Posterior cingulate gyrus (tissue), 11 donors: ENCODE measurements around the gene BANK1.
"Not testable (repeated sequence)": the region's sequence is repeated elsewhere in the genome, so short reads cannot be mapped to it uniquely, and the experiment has no call there.

ENCODE experiments used
- DNase-seq, 10 donors: peaks; one replicate each; pipeline versions ENCODE4 v3.0.0 to v3.0.0-alpha.2; 2020 to 2021; ENCODE audit warnings: mixed read lengths in 3 of 10
- intact Hi-C: fragments of 100-400 bp; cut with DNase I; formaldehyde crosslinking; loops from one replicate; pipeline ENCODE4 v1.15.1; 2023

Gene BANK1

DNA sequence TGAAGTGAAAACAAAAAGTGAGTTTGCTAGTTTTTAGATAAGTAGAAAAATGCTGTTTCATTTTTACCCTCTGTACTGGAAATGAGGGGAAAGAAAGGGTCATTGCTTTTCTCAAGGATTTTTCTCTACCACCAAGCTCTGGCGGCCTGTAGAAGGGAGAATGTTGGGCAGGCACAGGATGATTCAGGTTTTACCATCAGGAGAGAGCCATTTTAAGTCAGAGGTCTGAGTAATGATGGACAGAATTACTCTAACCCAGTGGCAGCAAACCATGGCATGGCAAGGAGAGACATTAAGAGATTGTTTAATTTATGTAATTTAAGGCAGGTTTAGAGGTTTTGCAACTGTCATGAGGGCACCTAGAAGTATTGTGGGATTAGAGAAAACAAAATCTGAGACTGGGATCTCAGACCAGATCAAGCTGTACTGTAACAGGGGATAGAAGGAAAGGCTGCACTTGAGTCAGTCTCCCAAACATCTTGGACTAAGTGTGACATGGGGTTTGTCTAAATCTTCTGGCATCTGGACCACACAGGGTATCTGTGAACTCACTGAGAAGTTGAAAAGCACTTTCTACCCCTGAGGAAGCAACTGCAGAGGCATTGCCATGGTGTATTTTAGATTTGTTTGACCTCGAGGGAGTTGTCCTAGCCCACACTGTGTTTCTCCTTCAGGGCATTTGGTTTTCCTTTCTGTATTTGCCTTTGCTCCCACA, 81.6 kb downstream of the BANK1 start:
- no peak for DNase-seq
- intact Hi-C loops, result no loop called here

DNA sequence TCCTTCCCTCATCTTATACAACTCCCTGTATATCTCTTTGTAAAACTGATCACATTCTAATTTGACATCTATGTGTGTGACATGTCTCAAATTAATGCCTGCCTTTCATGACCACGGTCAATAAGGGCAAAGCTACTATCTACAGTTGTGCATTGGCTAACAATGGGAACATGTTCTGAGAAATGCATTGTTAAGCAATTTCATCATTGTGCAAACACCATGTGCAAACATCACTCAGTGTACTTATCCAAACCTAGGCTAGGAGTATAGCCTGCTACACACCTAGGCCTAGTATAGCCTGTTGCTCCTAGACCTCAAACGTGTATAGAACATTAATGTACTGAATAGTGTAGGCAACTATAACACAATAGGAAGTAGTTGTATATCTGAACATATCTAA, 95.0 kb downstream of the BANK1 start:
- DNase-seq, result no peak
- intact Hi-C loops, result no loop called here

DNA sequence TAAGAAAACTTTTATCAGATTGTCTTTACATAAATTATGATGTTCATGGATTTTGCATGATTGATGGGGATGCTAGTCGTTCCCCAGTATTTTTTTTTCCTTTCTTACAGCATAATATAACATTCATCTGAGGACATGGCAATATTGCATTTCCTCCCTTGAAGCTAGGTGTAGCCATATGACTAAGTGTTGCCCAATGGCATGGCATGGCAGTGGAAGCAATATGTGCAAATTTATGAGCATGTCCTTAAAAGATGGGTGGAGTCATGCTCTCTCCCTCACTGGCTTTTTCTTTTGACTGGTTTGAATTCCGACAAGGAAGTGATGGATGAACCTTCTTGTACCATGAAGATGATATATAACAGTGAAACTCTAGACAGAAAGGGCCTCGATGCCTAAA, 96.3 kb downstream of the BANK1 start:
- intact Hi-C loops, result no loop called here
- DNase-seq, result no peak

DNA sequence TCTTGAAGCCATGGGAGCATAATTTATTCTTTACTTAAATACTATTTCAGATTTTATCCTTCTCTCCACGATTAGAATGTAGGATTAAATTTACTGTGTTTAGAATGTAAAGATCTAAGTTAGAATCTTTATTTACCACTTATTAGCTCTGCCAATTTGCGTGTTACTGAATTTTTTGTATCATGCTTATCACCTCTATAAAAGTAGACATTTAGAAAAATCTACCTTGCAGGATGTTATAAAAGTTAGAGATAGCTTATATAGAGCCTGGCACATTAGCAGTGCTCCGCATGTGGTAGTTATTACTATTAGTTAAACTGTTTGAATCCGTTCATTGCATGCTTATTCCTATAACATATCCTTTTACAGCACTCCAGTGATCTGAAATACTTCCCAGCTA, 97.9 kb downstream of the BANK1 start:
- intact Hi-C loops, result no loop called here

DNA sequence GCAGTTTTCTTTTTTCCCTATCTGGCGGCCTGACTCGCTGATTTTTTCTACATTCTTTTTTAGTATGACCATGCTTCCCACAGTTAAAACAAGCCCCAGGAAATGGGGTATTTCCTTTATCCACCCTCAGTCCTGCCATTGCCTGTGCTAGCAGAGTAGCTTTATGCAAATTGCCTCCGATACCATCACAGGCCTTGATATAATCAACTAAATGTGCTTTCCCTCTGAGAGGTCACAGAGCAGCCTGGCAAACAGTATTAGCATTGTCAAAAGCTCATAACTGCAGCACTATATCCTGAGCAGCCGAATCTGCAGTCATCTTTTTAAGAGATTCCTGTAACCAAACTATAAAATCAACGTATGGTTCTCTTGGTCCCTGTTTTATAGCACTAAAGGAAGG, 115.0 kb downstream of the BANK1 start:
- intact Hi-C loops, DNase-seq: not testable (repeated sequence)

More for the DNA sequence above, 97.9 kb downstream of the BANK1 start:
- no peak for DNase-seq

DNA sequence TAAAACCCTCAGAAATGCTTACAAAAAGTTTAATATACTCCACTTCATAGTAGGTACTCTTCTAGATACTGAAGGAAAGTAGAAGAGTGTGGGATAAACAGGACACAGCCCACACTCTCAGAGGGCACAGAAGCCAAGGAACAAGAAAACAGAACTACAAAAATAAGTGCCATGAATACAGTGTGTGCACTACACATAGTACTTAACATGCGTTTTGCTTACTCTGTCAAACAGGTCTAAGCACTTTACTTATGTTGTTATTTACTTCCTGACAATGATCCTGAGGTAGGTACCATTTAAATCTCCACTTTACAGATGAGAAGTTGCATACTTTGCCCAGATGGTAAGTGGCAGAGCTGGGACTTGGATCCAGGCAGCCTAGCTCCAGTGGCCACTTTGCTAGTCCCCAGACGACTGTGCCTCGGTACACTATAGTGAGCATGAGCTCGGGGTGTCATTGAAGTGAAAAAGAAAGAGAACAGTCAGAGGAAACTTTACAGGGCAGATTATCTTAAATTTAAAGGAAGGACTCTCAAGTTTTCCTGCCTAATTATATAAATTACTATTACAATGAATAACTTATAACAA, 120.3 kb downstream of the BANK1 start:
- intact Hi-C loops, result no loop called here
- DNase-seq, result no peak

DNA sequence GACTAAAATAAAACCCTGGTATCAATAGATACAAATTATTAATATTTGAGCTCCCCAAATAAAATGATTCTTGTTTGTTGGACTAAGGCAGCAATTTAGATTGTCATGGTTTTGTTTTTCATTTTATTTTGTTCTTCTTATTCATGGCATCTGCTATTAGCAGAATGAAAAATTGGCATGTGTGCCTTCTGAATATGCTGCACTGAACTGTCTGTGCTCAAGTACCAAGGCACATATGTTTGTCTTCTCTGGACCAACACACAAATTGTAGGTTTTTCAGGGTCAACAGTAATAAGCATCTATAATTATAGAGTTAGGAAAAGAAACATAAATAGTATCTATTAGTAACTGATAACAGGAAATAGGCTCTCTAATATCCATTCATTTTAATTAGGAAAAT, 121.1 kb downstream of the BANK1 start:
- intact Hi-C loops, result no loop called here

DNA sequence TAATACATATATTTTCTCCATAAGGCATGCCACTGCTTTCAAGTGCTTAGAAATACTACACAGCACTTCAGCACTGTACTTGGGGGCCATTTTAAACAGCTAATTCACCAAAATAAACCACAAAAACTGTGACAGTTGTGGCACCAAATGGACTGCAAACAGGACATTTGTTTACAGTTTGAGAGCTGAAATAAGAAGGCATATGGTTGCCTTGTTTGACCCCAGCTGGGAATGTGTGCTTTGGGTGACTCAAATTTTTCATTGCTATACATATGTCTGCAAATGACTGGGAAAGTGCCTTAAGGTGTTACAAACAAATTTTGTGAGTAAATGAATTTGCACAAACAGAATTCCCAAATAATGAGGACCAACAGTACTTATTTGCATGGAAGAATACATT, 124.2 kb downstream of the BANK1 start:
- intact Hi-C loops, result no loop called here
- no peak for DNase-seq

More for the DNA sequence above, 121.1 kb downstream of the BANK1 start:
- DNase-seq, result no peak

DNA sequence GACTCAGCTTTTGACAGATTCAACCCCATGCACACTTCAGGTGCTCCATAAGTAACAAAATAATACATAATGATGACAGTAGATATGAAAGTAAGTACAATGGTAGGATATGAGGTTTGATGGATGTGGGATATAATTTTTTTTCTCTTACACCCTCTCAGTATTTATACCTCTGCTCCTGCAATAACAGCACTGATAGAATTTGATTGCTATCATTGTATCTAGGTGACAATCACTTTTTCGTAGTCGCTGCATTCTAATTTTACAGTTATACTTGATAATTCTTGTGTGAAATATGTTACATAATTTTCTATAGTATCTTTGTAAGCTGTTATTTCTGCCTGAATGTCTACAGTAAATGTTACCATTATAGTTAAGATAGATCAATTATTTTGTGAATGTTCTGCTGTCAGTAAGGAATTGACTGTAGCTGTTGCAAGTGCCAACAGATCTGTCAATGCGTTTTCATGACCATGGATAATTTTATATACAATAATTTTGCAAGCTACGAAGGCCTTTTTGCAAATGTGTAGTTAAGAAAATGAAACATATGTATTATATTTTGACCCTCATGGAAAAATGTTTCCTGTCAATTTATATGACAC, 128.9 kb downstream of the BANK1 start:
- intact Hi-C loops, result no loop called here
- no peak for DNase-seq

DNA sequence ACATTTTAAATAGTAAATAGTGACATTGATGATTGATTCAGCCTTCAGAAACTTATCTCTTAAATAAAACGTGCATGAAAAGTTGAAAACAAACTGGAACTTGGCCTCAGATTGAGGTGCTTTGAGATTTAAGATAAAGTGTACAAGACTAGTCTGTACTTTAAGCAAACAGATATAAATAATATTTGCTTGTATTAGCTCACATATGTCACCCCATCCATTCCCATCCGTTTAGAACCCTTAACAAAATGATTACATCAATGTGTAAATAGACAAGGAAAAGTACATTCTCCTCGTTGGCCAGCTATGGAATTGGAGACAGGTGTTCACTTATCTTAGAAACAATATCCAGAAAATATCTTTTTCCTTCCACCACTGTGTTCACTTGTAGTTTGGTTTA, 130.8 kb downstream of the BANK1 start:
- intact Hi-C loops, result no loop called here
- DNase-seq, result no peak

DNA sequence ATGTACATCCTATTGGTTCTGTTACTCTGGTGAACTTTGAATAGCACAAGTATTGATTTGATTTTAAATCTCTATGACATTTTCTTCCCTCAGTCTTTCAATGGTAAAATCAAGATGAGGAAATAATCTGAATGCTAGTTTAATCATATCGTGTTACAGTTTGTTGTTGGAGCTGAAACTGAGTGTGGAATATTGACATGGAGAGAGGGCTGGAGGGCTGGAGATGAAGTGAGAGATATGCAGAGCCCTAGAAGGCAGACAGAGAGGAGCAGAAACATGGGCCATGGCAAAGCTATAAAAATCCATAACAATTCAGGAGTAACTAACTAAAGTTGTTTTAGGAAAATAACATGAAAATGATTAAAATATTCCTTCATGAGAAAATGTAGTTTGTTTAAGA, 141.1 kb downstream of the BANK1 start:
- intact Hi-C loops, result no loop called here
- no peak for DNase-seq

DNA sequence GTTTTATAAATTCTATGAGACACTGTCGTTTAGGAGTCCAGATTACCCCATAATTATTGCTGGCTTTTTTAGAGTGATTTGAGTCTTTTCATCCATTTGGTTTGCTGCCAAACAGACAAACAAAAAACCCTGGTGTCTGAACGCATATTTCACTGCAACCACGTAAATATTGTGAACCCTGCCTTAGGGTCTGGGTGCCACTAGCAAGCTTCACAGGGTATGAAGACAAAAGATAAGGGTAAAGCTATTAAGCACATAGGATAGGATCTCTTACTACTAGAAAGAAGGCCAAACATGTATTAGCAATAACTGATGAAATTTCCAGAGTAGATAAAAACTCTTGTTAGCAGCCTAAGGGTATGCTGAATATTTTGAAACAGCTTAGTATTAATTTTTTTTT, 143.3 kb downstream of the BANK1 start:
- intact Hi-C loops, result no loop called here
- DNase-seq, result no peak

DNA sequence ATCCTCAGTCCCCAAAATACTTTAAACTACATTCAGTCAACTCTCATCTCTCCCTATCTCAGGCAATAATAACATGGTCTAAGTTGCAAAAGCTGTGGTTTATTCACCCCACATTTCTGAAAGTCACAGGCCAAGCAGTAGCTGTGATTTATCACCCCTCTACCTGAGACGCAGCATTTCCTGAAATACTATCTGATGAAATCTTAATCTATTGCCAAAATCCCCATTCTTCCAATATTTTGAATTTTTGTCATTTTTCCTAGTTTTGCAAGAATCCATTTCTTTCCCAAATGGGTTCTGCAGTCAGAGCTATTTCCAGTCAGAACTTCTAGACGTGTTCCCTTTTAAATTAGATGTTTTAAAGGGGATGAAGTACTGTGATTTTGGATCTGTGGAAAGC, 148.3 kb downstream of the BANK1 start:
- DNase-seq, result no peak
- intact Hi-C loops, result no loop called here

DNA sequence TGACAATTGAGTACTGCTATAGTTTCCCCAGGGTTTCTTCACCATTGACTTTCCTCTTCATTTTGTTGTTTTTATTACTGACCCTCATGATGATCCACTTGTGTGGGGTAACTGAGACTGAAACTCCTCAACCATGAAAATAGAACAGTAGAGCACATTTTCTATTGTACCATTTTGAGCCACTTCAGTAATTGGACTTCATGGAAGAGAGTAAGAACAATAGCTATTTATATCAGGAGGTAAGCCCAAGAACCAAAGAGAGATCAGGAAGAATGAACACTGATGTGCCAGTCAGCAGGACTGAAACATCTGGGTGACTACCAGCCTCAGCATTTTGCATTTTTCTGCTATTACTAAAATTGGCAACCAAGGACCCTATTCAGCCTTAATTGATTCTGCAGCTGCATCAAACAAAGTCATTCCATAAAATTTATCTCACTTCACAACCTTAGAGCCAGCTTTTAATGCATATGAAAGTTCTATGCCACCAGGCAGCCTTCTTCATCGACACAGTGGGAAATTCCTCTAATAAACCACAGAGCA, 151.4 kb downstream of the BANK1 start:
- DNase-seq, result no peak
- intact Hi-C loops, result no loop called here

DNA sequence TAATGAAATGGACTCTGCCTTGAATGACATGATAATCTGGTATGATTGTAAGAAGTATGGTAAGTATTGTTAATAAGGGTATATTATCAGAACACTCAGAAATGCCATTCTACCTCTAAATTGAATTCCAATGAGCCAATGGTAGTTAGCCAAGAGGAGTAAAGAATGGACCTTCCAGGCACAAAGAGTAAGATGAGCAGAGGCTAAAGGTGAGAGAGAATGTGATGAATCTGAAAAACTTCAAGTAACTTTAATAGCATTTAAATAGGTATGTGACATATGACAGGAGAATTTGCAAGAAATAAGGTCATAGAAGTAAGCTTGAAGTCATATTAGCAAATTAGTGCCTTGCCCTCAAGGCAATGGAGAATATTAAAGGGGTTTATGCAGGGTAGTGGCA, 152.4 kb downstream of the BANK1 start:
- DNase-seq, result no peak
- intact Hi-C loops, result no loop called here

DNA sequence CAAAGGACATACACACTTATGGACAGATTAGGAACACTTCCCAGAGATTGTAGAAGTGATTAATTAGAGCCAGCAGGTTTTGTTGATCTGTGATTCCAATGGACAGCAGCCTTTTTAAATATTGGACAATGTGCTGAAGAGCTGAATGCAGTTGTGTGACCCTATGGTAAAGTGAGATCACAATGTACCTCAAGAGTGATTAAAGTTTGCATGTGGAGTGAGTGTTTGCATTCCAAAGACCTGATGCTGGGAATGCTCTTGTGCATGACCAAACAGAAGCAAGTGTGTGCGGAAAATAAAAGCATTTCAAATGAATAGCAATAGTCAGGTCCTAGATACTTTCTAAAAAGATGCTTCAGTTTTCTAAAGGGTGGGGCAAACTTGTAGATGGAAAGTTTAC, 154.1 kb downstream of the BANK1 start:
- intact Hi-C loops, result no loop called here

DNA sequence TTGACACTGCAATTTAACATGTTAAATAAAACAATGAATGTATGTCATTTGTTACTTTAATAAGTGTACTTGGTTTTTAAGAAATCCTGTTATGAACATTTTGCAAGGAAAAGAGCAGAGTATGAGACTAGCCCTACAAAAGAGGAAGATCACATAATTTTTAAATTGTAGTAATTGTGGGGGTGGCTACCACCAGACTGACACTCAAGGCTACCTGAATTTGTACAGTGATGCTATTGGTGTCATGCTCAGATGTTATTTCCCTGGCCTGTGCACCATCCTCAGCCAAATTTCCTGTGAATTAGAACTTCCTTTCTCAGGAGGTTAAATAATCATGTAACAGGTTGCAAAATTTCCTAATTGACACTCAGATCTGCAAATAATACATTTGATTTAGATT, 157.5 kb downstream of the BANK1 start:
- DNase-seq, result no peak
- intact Hi-C loops, result no loop called here

More for the DNA sequence above, 154.1 kb downstream of the BANK1 start:
- no peak for DNase-seq

DNA sequence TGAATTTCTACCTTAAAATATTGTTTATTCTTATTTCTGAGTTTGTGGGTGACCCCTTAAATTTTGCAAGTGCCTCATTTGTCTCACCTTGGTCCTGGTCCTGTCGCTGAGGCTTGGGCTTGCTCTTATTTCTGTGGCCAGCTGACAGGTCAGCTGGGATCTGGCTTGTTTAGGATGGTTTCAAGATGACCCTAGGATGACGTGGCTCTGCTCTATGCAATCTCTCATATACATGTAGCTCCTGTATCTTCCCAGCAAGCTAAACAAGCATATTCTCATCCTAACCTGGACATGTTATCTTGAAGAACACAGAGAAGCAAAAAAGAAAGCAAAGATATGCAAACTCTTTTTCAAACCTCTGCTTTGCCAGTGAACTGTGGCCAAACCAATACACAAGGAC, 158.4 kb downstream of the BANK1 start:
- DNase-seq, result peak in 1 of 10 donors; percentile 42
- intact Hi-C loops, result no loop called here

DNA sequence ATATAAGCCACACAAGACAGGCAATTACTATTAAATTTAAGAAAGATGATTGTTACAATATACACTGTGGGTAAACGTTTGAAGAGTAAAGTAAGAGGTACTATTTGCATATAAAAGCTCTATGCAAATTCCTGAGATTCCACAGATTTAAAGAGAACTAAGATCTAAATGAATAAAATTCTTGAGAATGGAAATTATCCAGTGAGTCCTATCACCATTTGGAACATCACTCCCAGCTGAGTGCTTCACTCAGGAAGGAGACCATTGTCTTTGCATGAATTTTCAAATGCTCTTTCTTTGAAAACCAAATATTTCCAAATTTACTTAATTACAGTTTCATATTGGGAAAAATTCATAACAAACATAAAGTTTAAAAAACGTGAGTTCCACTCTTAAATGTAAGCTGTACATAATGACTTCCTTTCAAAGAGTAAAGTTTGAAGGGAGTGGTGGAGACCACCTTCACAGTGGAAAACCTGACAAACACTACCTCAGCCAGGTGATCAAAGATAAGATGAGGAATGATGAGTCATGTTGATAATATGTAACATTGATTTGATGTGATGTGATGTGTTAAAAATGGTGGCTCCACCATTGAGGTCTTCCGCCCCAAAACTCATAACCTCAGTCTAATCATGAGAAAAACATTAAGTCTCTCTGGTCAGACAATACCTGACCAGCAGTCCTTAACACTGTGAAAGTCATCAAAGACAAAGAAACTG, 159.9 kb downstream of the BANK1 start:
- intact Hi-C loops, result no loop called here

DNA sequence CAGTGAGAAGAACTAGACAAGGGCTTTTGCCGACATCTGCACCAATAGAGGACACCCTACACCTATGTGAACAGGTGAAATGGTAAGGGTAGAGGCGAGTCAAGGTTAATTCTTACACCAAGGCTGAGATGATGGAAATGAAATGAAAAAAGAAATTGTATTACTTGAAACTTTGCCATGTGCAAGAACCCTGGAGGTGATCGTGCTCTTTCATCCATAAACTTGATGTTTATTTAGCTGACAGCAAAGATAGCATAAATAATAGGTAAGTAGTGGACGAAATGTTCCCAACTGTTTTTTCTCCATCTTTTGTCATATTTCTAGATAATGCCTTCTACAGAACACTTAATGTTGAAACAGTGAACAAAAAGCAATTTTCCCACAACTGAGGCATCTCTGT, 162.5 kb downstream of the BANK1 start:
- no peak for DNase-seq
- intact Hi-C loops, result no loop called here

More for the DNA sequence above, 159.9 kb downstream of the BANK1 start:
- DNase-seq, result no peak

DNA sequence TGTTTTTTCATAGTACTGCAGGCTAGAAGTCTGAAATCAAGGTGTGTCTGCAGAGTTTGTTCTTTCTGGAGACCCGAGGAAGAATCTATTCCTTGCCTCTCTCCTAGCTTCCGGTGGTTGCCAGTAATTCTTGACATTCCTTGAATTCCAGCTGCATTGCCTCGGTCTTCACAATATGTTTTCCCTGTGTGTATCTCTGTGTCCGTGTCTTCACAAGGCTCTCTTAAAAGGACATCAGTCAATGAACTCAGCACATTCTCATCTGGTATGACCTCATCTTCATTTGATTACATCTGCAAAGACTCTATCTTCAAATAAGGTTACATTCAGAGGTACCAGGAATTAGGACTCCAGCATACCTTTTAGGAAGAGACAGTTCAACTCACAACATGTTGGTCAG, 163.4 kb downstream of the BANK1 start:
- DNase-seq, result no peak
- intact Hi-C loops, result no loop called here
